HG03342 (cell line): ENCODE results near the gene FAM118A.
"Not testable (repeated sequence)": the region's sequence is repeated elsewhere in the genome, so short reads cannot be mapped to it uniquely, and the experiment has no call there.

Experiments used
- ATAC-seq: cut with Tn5 transposase; IDR thresholded peaks from one replicate; pipeline ENCODE4 v1.9.1; 2021; ENCODE audit warnings: mild to moderate bottlenecking, moderate library complexity; ENCODE audit not compliant: unreplicated experiment

Gene FAM118A

GRCh38 chr22:45308957-45309421 is 745 bp upstream of the FAM118A start:
- no peak for ATAC-seq

GRCh38 chr22:45310331-45310976 is 720 bp downstream of the FAM118A start:
- no peak for ATAC-seq

DNA sequence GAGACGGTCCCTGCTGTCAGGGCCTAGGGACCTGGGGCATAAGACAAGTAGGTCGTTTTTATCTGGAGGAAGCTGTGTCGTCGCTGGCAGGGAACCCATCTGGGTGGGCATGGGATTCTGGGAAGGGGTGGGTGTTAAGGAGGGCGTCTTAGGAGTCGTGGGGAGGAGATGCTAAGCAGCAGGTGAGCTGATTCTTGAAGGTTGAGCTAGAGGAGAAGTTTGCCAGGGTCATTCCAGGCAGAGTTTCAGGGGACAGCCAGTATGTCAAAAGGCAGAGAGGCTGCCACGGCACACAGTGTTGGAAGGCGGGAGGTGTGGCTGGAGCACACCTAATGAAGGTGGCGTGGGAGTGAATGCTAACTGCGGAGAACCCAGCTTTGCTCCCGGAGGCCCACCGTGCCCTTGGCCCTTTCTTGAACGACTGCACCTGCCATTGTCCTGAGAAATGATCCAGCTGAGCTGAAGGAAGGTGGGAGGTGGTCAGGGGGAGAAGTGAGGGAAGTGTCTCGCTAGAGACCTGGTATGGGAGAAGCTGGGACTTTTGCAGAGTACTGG is 1.3 kb downstream of the FAM118A start:
- no peak for ATAC-seq

DNA sequence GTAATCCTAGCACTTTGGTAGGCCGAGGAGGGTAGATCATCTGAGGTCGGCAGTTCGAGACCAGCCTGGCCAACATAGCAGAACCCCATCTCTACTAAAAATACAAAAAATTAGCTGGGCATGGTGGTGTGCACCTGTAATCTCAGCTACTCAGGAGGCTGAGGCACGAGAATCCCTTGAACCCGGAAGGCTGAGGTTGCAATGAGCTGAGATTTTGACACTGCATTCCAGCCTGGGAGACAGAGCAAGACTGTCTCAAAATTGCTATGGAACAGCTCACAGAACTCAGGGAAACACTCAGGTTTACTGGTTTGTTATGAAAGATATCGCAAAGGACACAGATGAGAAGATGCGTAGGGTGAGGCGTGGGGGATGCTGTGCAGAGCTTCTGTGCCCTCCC is 2.7 kb downstream of the FAM118A start:
- ATAC-seq = no peak

DNA sequence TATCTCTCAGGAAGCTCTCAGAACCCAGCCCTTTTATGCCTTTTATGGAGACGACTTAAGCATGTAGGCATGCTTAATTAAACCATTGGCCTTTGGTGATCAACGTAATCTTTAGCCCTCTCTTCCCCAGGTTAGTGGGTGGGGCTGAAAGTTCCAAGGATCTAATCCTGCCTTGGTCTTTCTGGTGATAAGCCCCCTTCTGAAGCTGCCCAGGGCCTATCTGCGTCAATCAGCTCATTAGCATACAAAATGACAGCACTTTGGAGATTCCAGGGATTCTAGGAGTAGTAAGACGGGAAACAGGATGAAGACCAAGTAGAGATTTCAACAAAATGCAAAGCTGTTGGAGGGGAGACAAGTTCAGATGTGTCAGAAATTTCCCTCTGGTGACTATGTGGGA is 3.1 kb downstream of the FAM118A start:
- ATAC-seq = no peak

- ATAC-seq = no peak
Measured at GRCh38 chr22:45314054-45314721, 4.5 kb downstream of the FAM118A start.

GRCh38 chr22:45314786-45315185 is 5.1 kb downstream of the FAM118A start:
- ATAC-seq = no peak

DNA sequence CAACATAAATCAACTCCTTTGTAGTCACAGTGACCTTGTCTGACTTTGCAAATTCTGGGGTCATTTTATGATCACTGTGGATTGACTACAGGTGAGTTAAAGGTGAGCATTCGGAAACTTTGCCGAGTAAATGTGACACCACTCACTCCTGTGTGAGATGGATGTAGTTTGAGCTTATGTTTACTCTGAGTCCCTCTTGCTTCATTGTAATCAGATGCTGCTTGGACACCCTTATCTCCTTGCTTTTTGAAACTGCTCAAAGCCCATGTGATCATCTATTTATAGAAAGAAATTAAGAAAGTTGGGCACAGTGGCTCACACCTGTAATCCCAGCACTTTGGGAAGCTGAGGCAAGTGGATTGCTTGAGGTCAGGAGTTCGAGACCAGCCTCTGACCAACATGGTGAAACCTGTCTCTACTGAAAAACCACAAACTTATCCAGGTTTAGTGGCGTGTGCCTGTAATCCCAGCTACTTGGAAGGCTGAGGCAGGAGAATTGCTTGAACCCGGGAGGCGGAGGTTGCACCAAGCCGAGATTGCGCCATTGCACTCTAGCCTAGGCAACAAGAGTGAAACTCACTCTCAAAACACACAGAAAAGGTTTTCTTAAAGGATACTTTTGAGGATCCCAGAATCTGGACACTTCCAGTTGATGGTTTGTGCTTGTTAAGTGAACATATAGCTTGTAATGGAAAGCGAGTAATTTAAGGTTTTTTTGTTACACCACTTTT is 7.2 kb downstream of the FAM118A start:
- ATAC-seq = no peak

GRCh38 chr22:45317551-45318167 is 7.9 kb downstream of the FAM118A start:
- no peak for ATAC-seq

DNA sequence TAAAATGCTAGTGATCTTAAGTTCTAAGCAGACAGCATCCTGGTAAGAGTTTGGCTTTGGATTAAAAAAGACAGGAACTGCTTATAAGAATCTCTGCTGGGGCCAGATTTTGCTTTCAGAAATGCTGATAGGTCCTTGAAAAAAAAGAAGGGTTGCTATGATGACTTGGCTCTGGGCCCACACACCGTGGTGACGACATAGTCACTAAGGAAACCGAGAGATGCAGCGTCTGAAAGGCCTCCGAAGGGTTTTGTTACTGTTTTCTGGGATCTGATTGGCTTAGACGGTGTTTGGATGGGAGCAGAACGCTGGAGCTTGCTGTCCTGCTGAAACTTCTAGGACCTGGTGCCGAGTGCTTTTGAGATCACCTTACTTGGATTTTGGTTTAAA is 8.4 kb downstream of the FAM118A start:
- ATAC-seq = peak; percentile 72

GRCh38 chr22:45318558-45319323 is 9.0 kb downstream of the FAM118A start:
- ATAC-seq = peak; percentile 25

GRCh38 chr22:45319324-45319685 is 9.6 kb downstream of the FAM118A start:
- ATAC-seq = no peak

DNA sequence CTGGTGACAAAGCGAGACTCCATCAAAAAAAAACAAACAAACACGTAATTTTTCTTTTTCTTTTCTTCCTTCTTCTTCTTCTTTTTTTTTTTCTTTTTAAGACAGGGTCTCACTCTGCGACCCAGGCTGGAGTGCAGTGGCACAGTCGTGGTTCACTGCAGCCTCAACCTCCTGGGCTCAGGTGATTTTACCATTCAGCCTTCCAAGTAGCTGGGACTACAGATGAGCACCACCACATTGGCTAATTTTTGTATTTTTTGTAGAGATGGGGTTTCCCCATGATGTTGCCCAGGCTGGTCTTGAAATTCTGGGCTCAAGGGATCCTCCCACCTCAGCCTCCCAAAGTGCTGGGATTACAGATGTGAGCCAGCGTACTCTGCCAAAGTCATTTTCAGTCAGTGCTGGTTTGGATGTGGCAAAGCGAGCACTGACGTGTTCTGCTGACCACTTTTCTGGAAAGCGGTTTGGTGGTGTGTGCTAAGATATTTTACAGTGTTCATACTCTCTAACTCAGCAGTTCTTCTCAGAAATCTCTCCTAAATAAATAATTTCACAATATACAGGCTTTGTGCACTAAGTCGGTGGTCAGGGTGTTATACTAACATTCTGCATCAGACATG is 10.7 kb downstream of the FAM118A start:
- ATAC-seq = no peak

DNA sequence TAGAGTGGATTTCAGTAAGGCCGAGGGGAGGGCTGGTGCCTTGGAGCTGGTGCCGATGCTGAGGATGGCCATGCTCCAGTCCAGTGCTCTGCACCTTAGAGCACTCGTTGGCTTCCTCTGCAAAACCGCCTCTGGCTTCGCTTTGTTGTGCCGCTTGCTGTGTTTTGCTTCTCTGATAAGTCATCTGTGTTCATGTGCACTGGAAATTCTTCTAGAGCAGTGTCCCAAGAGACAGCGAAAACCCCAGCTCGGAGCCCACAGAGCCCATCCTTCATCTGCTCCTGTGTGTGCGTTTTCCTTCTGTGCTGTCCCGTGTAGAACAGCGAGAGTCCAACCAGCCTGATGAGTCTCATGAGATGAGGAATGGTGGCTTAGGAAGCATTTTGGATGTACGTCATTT is 12.1 kb downstream of the FAM118A start:
- no peak for ATAC-seq

DNA sequence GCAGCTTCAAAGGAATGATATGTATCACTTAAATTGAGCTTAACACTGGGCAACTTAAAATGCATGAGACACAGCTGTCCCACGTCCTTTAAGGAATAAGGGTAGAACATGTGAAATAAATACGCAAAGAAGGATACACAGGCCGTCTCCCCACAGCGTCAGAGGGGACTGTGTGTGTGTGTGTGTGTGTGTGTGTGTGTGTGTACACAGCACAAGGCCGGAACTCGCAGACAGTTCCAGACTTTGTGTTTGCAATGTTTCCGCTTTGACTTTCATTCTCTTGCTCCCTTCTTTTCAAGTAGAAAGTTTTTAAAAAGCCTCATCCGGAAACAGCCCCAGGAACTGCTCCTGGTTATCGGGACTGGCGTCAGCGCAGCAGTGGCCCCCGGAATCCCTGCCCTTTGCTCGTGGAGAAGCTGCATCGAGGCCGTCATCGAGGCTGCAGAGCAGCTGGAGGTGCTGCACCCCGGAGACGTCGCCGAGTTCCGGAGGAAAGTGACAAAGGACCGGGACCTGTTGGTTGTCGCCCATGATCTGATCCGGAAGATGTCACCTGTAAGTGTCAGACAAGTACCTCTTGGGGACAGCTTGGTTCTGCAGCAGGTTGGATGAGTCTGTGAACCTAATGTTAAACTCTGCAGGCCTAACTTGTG is 13.3 kb downstream of the FAM118A start:
- no peak for ATAC-seq

GRCh38 chr22:45323695-45324094 is 14.0 kb downstream of the FAM118A start:
- ATAC-seq = no peak

DNA sequence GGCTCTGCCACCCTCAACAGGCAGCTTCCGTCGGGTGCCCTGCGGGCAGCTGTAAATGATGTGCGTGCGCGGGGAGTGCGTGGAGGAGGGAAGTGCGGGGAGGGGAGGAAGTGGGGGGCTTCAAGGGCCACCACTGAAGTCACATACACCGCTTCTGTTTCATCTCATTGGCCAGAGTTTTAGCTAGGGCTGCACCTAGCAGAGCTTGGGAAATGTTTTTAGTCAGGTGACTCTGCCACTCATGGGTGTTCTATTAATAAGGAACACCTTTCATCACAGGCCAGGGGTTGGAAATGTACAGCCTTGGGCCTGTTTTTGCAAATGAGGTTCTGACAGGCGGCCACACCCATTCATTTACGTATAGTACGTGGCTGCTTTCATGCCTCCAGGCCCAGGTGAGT is 14.6 kb downstream of the FAM118A start:
- no peak for ATAC-seq

- ATAC-seq = not testable (repeated sequence)
Measured at GRCh38 chr22:45328261-45328660, 18.5 kb downstream of the FAM118A start.

- no peak for ATAC-seq
Measured at GRCh38 chr22:45328822-45329529, 19.2 kb downstream of the FAM118A start.
